ENCODE data around the gene SEPTIN12.
A peak's percentile ranks its signal among the peaks of the same experiment; 100 is the strongest.
"Not testable (repeated sequence)": the region's sequence is repeated elsewhere in the genome, so short reads cannot be mapped to it uniquely, and the experiment has no call there.

SEPTIN12 gene

GRCh38 chr16:4785758-4786433 lies 2.2 kb downstream of the SEPTIN12 start:
- no peaks in the 10 kb centered on the region for H3K36me3 ChIP-seq
- DNase-seq, result no peak
- no peaks in the 10 kb centered on the region for H3K9me3 ChIP-seq (ENCODE audit: severe bottlenecking)
- no peak overlapping the region for H3K27ac ChIP-seq
- no peak overlapping the region for H3K4me3 ChIP-seq (ENCODE audit: low read depth, low read length)
- no peak for TF ChIP-seq CTCF (IDR thresholded peaks at IDR 0.05; ENCODE audit: low read depth, low read length)
- H3K27me3 ChIP-seq (ENCODE audit: insufficient read depth, low read depth, severe bottlenecking), result no peaks in the 10 kb centered on the region

- DNase-seq; H3K36me3 ChIP-seq; H3K9me3 ChIP-seq (ENCODE audit: severe bottlenecking); H3K27me3 ChIP-seq (ENCODE audit: insufficient read depth, low read depth, severe bottlenecking); H3K4me3 ChIP-seq (ENCODE audit: low read depth, low read length): not testable (repeated sequence)
- peak overlapping the region; percentile 4; the same call in 1 of the 2 replicates for H3K27ac ChIP-seq
Observed at GRCh38 chr16:4784444-4784987, 3.6 kb downstream of the SEPTIN12 start.

- Histone ChIP-seq H3K36me3 (no peaks in the 10 kb centered on the region), H3K4me3 (ENCODE audit: low read depth, low read length) (no peak overlapping the region), H3K27ac (no peak overlapping the region), H3K27me3 (ENCODE audit: insufficient read depth, low read depth, severe bottlenecking) (no peaks in the 10 kb centered on the region), H3K9me3 (ENCODE audit: severe bottlenecking) (no peaks in the 10 kb centered on the region)
- TF ChIP-seq CTCF (IDR thresholded peaks at IDR 0.05; ENCODE audit: low read depth, low read length), result no peak
- DNase-seq, result no peak
Observed at GRCh38 chr16:4783951-4784336, 4.2 kb downstream of the SEPTIN12 start.

- Histone ChIP-seq H3K36me3 (no peaks in the 10 kb centered on the region), H3K27ac (no peak overlapping the region), H3K27me3 (ENCODE audit: insufficient read depth, low read depth, severe bottlenecking) (no peaks in the 10 kb centered on the region), H3K9me3 (ENCODE audit: severe bottlenecking) (no peaks in the 10 kb centered on the region), H3K4me3 (ENCODE audit: low read depth, low read length) (no peak overlapping the region)
- no peak for TF ChIP-seq CTCF (IDR thresholded peaks at IDR 0.05; ENCODE audit: low read depth, low read length)
- no peak for DNase-seq
Observed at GRCh38 chr16:4783251-4783950, 4.7 kb downstream of the SEPTIN12 start.

- DNase-seq, result no peak
- Histone ChIP-seq H3K27ac (no peak overlapping the region), H3K27me3 (ENCODE audit: insufficient read depth, low read depth, severe bottlenecking) (no peaks in the 10 kb centered on the region), H3K4me3 (ENCODE audit: low read depth, low read length) (no peak overlapping the region), H3K36me3 (no peaks in the 10 kb centered on the region), H3K9me3 (ENCODE audit: severe bottlenecking) (peaks cover 2% of the 10 kb centered on the region)
- no peak for TF ChIP-seq CTCF (IDR thresholded peaks at IDR 0.05; ENCODE audit: low read depth, low read length)
Observed at GRCh38 chr16:4780235-4780634, 7.9 kb downstream of the SEPTIN12 start.

- no peak for DNase-seq
- Histone ChIP-seq H3K4me3 (ENCODE audit: low read depth, low read length) (no peak overlapping the region), H3K36me3 (no peaks in the 10 kb centered on the region), H3K27ac (no peak overlapping the region), H3K9me3 (ENCODE audit: severe bottlenecking) (peaks cover 6% of the 10 kb centered on the region), H3K27me3 (ENCODE audit: insufficient read depth, low read depth, severe bottlenecking) (no peaks in the 10 kb centered on the region)
- TF ChIP-seq CTCF (IDR thresholded peaks at IDR 0.05; ENCODE audit: low read depth, low read length), result no peak
Observed at GRCh38 chr16:4778050-4778392, 10.1 kb downstream of the SEPTIN12 start.

Data from WERI-Rb-1 (cell line).